Astrocyte of the cerebellum (primary cell): ENCODE data around the gene KLHL12.

Source experiments
- DNase-seq: peaks from one replicate; pipeline ENCODE4 v3.0.0-alpha.2; 2011; ENCODE audit warnings: low read depth
- H3K4me3 ChIP-seq: 2 replicates; pipeline ENCODE4 v1.5.1; 2011; ENCODE audit warnings: mild to moderate bottlenecking, low read depth, low read length, moderate library complexity
- CTCF ChIP-seq: IDR thresholded peaks from 2 replicates; pipeline ENCODE4 v1.5.1; 2012; ENCODE audit warnings: low read length, low read depth, moderate library complexity, mild to moderate bottlenecking; ENCODE audit errors: missing control alignments
- in situ Hi-C: cut with HindIII; loops from 2 replicates; pipeline ENCODE4 v1.10.0; 2017; ENCODE audit warnings: low sequenced_read_pairs

The KLHL12 gene

GRCh38 chr1:202848191-202848542, 78.9 kb downstream of the KLHL12 start:
- in situ Hi-C loops, result no loop called here
- TF ChIP-seq CTCF, result no peak
- H3K4me3 ChIP-seq, result no peak overlapping the region
- DNase-seq, result no peak

GRCh38 chr1:202844935-202845334, 82.1 kb downstream of the KLHL12 start:
- in situ Hi-C loops, result no loop called here
- H3K4me3 ChIP-seq, result no peak overlapping the region
- TF ChIP-seq CTCF, result no peak
- no peak for DNase-seq

- no peak for TF ChIP-seq CTCF
- no peak for DNase-seq
- H3K4me3 ChIP-seq, result no peak overlapping the region
- in situ Hi-C loops, result no loop called here
Measured at GRCh38 chr1:202844259-202844658, 82.8 kb downstream of the KLHL12 start.

- in situ Hi-C loops, result no loop called here
- DNase-seq, result no peak
- H3K4me3 ChIP-seq, result no peak overlapping the region
- TF ChIP-seq CTCF, result no peak
Measured at GRCh38 chr1:202843081-202843480, 84.0 kb downstream of the KLHL12 start.
